GM18861 (cell line): ENCODE results near the gene TIAM2.
"Not testable (repeated sequence)": the region's sequence is repeated elsewhere in the genome, so short reads cannot be mapped to it uniquely, and the experiment has no call there.

Source experiments
- ATAC-seq: cut with Tn5 transposase; IDR thresholded peaks from one replicate; pipeline ENCODE4 v1.9.1; 2021; ENCODE audit not compliant: unreplicated experiment

The TIAM2 gene

GRCh38 chr6:154989448-154989847, 5.7 kb upstream of the TIAM2 start:
- ATAC-seq = no peak

DNA sequence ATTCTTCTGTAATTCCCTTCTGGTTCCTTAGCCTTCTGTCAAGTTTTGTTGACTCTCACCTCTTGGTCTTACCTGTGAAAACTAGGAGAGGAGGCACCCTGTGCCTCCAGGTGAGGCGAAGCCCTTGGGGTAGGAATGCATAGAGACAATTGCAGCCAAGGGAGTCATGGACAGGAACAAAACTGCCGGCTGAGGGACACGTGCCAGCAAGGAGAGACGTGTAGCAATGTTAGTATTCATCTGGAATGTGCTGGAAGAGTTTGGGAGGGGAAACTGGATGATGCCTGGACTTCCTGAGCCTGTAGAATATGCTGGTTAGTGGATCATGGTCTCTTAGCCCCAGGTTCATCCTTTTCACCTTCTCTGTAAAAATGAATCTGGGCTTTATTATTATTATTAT, 3.9 kb upstream of the TIAM2 start:
- no peak for ATAC-seq

GRCh38 chr6:154993026-154993425, 2.1 kb upstream of the TIAM2 start:
- no peak for ATAC-seq

GRCh38 chr6:154993710-154994109, 1.4 kb upstream of the TIAM2 start:
- no peak for ATAC-seq

GRCh38 chr6:154994836-154995253, 270 bp upstream of the TIAM2 start:
- ATAC-seq = no peak

GRCh38 chr6:154996016-154996590, 988 bp downstream of the TIAM2 start:
- ATAC-seq = no peak

DNA sequence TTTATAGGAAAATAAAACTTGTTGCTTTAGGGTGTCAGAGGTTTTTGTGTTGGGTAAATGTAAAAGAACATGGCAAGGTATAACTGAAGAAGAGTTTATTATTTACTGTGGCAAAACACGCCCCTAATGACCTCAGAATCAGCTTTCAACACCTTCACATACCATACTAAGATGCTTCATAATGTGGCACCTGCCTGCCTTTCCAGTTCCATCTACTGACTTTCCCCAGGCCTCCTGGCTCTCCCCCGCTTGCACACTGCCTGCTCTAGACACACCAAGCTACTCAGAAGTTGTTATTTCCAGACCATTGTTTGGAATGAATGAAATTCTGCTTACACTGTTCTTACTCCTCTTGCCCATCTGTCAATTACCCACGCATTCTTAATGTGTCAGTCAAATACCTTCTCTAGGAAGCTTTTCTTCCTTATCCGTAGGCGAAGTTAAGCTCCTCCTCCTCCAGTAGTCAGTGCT, 1.8 kb downstream of the TIAM2 start:
- no peak for ATAC-seq

GRCh38 chr6:154998855-154999254, 3.7 kb downstream of the TIAM2 start:
- ATAC-seq = no peak

DNA sequence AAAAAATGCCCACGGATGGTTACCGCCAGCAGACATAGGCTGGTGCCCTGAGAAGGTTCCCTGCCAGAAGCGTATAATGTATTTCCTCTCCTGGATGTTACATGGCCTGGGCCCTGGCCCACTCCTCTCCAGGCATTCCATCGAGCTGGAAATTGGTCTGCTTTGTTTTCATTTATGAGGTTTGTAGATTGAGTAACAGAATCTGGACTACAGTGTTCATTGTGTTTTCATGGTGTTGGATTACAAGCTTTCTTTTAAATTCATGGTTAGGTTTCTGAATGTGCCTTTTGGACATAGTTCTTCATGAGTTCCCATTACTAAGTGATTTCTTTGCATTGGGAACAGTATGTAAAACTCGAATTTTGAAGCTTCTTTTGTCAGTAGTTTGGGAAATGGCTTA, 6.4 kb downstream of the TIAM2 start:
- ATAC-seq = no peak

GRCh38 chr6:155001934-155002333, 6.8 kb downstream of the TIAM2 start:
- no peak for ATAC-seq

GRCh38 chr6:155003476-155003875, 8.4 kb downstream of the TIAM2 start:
- no peak for ATAC-seq

- no peak for ATAC-seq
These were observed 8.9 kb downstream of the TIAM2 start for GRCh38 chr6:155004017-155004416.

- ATAC-seq = no peak
These were observed 9.7 kb downstream of the TIAM2 start for GRCh38 chr6:155004576-155005372.

- ATAC-seq = no peak
These were observed 13.5 kb downstream of the TIAM2 start for GRCh38 chr6:155008625-155009024.

- no peak for ATAC-seq
These were observed 15.8 kb downstream of the TIAM2 start for GRCh38 chr6:155010940-155011339.

- ATAC-seq = no peak
These were observed 16.7 kb downstream of the TIAM2 start for GRCh38 chr6:155011809-155012291.

- no peak for ATAC-seq
These were observed 18.4 kb downstream of the TIAM2 start for GRCh38 chr6:155013457-155013876.

- ATAC-seq = no peak
These were observed 19.0 kb downstream of the TIAM2 start for GRCh38 chr6:155014137-155014536.

DNA sequence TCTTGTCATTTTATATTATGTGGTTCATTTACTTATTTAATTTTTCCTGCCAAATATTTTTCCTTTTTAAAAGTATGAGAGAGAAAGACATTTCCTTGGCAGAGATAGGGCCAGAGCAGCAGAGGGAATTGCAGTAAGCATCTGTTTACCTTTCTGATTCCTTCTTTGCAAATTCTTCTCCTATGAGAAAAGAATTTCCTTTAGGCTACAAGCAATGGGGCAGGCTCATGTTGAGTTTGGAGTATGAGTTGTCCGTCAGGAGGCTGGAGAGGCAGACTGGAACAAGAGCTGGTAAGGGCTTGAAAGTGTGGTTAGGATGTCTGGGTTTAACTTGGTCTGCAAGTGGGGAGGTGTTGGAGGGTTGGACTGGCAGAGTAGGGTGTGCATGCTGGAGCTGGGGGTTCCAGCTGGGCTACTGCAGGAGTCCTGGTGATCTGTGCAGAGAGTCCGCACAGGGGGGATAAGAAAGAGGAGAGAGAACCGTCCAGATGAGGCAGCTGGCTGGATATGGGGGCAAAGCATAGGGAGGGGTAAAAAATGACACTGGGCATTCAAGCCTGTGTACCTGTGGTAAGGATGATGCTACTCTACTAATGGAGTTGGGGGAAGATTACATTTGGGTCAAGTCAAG, 19.7 kb downstream of the TIAM2 start:
- ATAC-seq = no peak

GRCh38 chr6:155018415-155018814, 23.3 kb downstream of the TIAM2 start:
- ATAC-seq = not testable (repeated sequence)

DNA sequence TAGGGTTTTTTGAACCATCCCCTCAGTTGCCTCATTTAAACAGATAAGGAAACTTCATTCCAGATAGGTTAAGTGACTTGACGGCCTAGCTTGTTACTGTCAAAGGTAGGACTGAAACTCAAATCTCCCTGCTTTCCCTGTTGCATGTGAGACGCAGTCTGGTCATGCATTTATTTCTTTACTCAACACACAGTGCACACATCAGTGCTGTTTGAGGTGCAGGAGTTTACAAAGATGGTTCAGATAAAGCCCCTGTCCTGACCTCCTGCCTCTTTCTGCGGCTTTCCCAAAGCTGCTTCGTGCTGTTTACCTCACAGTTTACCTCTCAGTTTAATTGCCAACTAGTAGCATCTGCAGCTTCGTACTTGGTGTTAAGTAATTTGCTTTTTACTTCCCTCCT, 26.6 kb downstream of the TIAM2 start:
- ATAC-seq = no peak

DNA sequence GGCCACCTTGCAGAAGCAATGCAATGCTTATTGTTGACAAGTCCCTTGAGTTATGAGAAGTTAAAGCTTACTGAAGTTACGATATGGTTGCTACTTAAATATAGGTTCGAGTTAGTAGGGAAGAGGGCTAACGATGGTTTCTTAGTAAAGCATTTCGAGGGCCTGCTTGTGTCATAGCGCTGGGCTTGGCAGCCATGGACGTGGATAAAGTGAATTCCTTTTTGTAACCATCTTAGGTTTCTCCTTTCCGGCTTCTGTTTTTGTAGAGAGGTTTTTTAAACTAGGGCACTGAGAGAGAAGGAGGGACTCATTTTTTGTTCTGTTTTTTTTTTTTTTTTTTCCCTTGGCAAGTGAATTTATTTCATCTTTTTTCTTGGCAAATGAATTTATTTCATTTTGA, 27.6 kb downstream of the TIAM2 start:
- ATAC-seq = no peak
